ENCODE data around the gene RRP36.
A peak's percentile ranks its signal among the peaks of the same experiment; 100 is the strongest.

The RRP36 gene

DNA sequence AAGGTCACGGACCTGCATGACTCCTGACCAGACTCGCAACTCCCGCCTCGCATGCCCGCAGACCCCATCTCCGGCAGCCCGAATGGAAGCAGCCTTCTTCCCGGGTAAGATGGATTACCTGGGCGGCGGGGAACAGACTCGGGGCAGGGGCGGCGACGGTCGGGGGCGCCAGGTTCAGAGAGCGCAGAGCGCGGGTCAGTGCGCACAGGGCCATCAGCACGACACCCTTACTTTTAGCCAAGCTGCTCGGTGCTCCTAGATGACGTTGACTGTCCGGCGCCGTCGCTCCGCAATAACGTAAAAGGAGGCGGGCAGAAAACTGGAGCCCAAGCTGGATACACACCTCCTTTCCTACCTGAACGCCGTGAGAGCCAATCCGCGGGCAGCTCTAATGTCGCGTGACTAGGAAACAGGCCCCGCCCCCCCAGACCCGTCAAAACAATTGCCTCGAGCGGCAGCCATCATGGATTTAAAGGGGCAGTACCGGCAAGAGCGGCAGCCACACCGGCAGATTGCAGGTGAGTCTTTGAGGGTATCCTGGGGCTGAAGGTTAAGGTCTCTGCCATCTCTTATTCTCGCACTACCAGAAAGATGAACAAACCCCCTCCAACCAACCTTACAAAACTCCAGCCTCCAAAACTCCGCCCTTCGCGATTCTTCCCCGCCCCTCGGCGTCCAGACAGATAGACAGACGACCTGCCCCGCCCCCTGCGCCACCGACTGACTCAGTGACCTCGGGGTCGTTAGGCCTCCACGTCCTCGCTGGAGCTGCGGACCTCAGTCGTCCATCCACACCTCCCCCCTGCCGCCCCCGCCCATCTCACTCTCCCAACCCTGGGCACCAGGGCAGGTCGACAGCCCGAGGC is 38.0 kb downstream of the RRP36 start, which contains the start of the genes KLC4 and MRPL2:
Gene KLC4, plus strand, starts transcription at position 464 of the 866 bp plus-strand sequence. CDS start 1,705 bp downstream, outside the sequence.
Gene MRPL2, minus strand, starts transcription at position 267 of the 866 bp plus-strand sequence. Its CDS starts 53 bp downstream, at position 214.
- peak; percentile 98 for DNase-seq (ENCODE audit: low read depth)
- TF ChIP-seq, protein P1, sequence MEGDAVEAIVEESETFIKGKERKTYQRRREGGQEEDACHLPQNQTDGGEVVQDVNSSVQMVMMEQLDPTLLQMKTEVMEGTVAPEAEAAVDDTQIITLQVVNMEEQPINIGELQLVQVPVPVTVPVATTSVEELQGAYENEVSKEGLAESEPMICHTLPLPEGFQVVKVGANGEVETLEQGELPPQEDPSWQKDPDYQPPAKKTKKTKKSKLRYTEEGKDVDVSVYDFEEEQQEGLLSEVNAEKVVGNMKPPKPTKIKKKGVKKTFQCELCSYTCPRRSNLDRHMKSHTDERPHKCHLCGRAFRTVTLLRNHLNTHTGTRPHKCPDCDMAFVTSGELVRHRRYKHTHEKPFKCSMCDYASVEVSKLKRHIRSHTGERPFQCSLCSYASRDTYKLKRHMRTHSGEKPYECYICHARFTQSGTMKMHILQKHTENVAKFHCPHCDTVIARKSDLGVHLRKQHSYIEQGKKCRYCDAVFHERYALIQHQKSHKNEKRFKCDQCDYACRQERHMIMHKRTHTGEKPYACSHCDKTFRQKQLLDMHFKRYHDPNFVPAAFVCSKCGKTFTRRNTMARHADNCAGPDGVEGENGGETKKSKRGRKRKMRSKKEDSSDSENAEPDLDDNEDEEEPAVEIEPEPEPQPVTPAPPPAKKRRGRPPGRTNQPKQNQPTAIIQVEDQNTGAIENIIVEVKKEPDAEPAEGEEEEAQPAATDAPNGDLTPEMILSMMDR (IDR thresholded peaks at IDR 0.05; ENCODE audit: low read depth, low read length, missing control alignments), result no peak
- H3K4me3 ChIP-seq (ENCODE audit: low read depth, low read length), result peak within 1 kb of the TSS; percentile 83
- in situ Hi-C loops (cut with HindIII; ENCODE audit: low sequenced_read_pairs), result no loop called here

DNA sequence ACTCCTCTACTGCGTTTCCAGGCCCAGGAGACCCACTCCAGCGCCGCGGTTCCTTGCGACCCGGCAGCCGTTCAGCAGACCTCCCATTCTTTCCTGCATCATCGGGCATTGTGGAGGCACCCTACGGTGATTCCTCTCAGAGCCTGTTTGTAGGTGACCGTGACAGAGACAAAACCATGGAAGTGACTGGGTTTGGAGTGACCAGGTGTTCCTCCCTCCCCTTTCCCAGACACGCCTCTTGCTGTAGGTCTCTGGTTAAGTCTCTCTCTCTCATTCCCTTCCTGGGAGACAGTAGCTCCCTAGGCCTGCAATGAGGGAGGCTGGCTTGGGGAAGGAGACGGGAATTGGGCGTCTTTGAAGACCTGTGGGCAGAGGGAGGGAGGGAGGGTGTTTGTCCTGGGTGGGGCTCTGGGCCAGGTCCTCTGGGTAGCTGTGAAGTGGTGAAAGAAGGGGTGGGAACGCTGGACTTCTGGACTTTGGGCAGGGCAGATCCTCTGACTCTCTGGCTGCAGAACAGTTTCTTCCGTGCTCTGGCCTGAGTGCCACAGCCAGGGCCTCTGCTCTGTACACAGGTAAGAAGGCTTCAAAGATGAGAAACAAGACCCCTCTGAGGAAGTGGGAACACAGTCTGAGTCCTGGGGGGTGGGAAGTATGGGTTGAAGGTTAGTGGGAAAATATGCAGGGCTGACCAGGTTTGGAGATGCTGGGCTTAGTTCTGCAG is 38.8 kb downstream of the RRP36 start:
- TF ChIP-seq, protein P1 (IDR thresholded peaks at IDR 0.05; ENCODE audit: low read depth, low read length, missing control alignments), result no peak
- in situ Hi-C loops (cut with HindIII; ENCODE audit: low sequenced_read_pairs), result no loop called here
- H3K4me3 ChIP-seq (ENCODE audit: low read depth, low read length), result peak overlapping the region; percentile 83
- DNase-seq (ENCODE audit: low read depth), result no peak

DNA sequence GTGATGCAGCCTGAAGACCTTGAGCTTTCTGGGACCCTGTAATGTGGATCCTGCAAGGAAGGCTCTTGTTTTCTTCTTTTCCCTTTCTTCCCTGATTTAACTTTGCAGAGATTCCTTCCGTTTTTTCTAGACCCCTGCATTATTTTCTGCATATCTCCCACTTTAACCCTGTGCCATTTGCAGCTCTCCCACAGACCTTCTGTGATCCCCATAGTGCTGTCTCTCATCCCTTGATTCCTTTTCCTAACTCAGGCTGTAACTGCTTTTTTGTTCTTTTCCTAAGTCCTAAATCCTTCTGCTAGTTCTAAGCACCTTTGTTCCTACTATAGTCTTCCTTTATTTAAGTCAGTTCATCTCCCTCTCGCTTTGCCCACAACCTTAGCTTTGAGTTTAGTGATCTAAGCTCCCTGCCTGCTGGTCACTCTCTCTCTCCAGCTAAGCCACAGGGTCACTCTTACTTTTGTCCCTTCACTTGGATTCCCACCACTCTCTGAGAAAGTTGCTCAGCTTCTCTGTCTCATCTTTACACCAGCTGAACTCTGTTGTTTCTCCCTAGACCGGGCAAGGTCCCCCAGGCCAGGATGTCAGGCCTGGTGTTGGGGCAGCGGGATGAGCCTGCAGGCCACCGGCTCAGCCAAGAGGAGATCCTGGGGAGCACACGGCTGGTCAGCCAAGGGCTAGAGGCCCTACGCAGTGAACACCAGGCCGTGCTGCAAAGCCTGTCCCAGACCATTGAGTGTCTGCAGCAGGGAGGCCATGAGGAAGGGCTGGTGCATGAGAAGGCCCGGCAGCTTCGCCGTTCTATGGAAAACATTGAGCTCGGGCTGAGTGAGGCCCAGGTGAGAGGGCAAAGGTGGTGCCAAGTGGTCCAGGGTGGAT is 39.6 kb downstream of the RRP36 start:
- DNase-seq (ENCODE audit: low read depth), result no peak
- in situ Hi-C loops (cut with HindIII; ENCODE audit: low sequenced_read_pairs), result no loop called here
- H3K4me3 ChIP-seq (ENCODE audit: low read depth, low read length), result peak overlapping the region; percentile 83
- TF ChIP-seq, protein P1 (IDR thresholded peaks at IDR 0.05; ENCODE audit: low read depth, low read length, missing control alignments), result no peak

DNA sequence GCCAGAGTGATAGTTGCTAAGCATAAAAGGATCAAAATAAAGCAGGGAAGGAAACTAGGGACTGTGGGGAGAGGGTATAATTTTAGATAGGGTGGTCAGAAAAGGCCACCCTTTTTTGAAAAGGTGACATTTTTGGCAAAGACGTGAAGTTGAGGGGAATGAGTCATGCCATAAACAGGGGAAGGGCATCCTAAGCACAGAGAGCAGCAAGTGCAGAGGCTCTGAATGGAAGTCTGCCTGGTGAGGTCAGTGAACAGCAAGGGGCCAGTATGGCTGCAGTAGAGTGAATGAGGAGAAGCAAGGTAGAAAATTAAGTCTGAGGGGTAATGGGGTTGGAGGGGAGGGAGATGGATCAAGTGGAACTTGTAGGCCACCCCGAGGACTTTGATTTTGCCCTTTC is 40.4 kb downstream of the RRP36 start:
- TF ChIP-seq, protein P1 (IDR thresholded peaks at IDR 0.05; ENCODE audit: low read depth, low read length, missing control alignments), result no peak
- in situ Hi-C loops (cut with HindIII; ENCODE audit: low sequenced_read_pairs), result no loop called here
- DNase-seq (ENCODE audit: low read depth), result no peak
- no peak overlapping the region for H3K4me3 ChIP-seq (ENCODE audit: low read depth, low read length)

DNA sequence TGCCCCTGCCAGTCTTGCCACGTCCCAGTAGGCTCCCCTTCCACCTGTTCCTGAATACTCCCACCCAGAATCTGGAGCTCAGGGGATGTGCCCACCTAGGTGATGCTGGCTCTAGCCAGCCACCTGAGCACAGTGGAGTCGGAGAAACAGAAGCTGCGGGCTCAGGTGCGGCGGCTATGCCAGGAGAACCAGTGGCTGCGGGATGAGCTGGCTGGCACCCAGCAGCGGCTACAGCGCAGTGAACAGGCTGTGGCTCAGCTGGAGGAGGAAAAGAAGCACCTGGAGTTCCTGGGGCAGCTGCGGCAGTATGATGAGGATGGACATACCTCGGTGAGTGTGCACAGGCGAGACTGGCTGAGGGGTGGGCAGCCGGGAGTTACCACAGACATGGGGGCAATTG is 41.4 kb downstream of the RRP36 start:
- TF ChIP-seq, protein P1 (IDR thresholded peaks at IDR 0.05; ENCODE audit: low read depth, low read length, missing control alignments), result no peak
- in situ Hi-C loops (cut with HindIII; ENCODE audit: low sequenced_read_pairs), result no loop called here
- DNase-seq (ENCODE audit: low read depth), result no peak
- no peak overlapping the region for H3K4me3 ChIP-seq (ENCODE audit: low read depth, low read length)
